Stimulated activated naive B cell treated with anti-CD40 and anti-IgM and Interleukin-4, amounts not matched to agents 10 μg/mL and 1 μg/mL and 100 μg/mL, for 72 hours (primary cell): Measurements from ENCODE around the gene PDCL3.

ENCODE experiments used
- ATAC-seq, 2 donors: fragments of 150-1000 bp; cut with Tn5 transposase; replicated peaks; 2 replicates each; pipeline ENCODE4 v1.10.0; 2021; ENCODE audit warnings: moderate library complexity in 1 of 2
- DNase-seq: peaks from one replicate; pipeline ENCODE4 v3.0.0; 2021
- H3K27ac Mint-ChIP-seq: one replicate; pipeline ENCODE4 v1.8.0; 2022; ENCODE audit warnings: mild to moderate bottlenecking, mixed read lengths
- H3K27me3 Mint-ChIP-seq, 2 donors: one replicate each; pipeline ENCODE4 v1.8.0; 2022; ENCODE audit warnings: mixed read lengths in 2 of 2
- H3K36me3 Mint-ChIP-seq, 2 donors: one replicate each; pipeline ENCODE4 v1.8.0; 2022; ENCODE audit warnings: mixed read lengths in 2 of 2, mild to moderate bottlenecking in 1 of 2
- H3K4me1 Mint-ChIP-seq, 2 donors: one replicate each; pipeline ENCODE4 v1.8.0; 2022; ENCODE audit warnings: mixed read lengths in 2 of 2, mild to moderate bottlenecking in 1 of 2
- H3K4me3 Mint-ChIP-seq, 2 donors: one replicate each; pipeline ENCODE4 v1.8.0; 2022; ENCODE audit warnings: mild to moderate bottlenecking in 2 of 2, mixed read lengths in 2 of 2, moderate library complexity in 1 of 2
- H3K9me3 Mint-ChIP-seq, 2 donors: one replicate each; pipeline ENCODE4 v1.8.0; 2022; ENCODE audit warnings: mixed read lengths in 2 of 2, mild to moderate bottlenecking in 1 of 2

PDCL3 gene

GRCh38 chr2:100542418-100542817, 20.4 kb upstream of the PDCL3 start:
- H3K4me1 Mint-ChIP-seq, result peaks cover 0 to 8% of the 10 kb centered on the region in 2 donors
- no peak for DNase-seq
- peaks cover 15 to 29% of the 10 kb centered on the region in 2 donors for H3K27me3 Mint-ChIP-seq
- no peak overlapping the region for H3K4me3 Mint-ChIP-seq
- H3K27ac Mint-ChIP-seq, result no peak overlapping the region
- no peak for ATAC-seq
- no peaks in the 10 kb centered on the region for H3K9me3 Mint-ChIP-seq
- H3K36me3 Mint-ChIP-seq, result no peaks in the 10 kb centered on the region

- Mint-ChIP-seq H3K27me3 (peaks cover 25 to 37% of the 10 kb centered on the region in 2 donors), H3K9me3 (no peaks in the 10 kb centered on the region), H3K4me1 (peaks cover 0 to 8% of the 10 kb centered on the region in 2 donors), H3K27ac (no peak overlapping the region), H3K4me3 (no peak overlapping the region), H3K36me3 (no peaks in the 10 kb centered on the region)
- no peak for ATAC-seq
- no peak for DNase-seq
Observed at GRCh38 chr2:100544911-100545596, 17.7 kb upstream of the PDCL3 start.

GRCh38 chr2:100546469-100546868, 16.3 kb upstream of the PDCL3 start:
- peaks cover 0 to 8% of the 10 kb centered on the region in 2 donors for H3K4me1 Mint-ChIP-seq
- no peak for DNase-seq
- H3K36me3 Mint-ChIP-seq, result no peaks in the 10 kb centered on the region
- no peak for ATAC-seq
- H3K4me3 Mint-ChIP-seq, result no peak overlapping the region
- H3K27ac Mint-ChIP-seq, result no peak overlapping the region
- no peaks in the 10 kb centered on the region for H3K9me3 Mint-ChIP-seq
- peaks cover 25 to 41% of the 10 kb centered on the region in 2 donors for H3K27me3 Mint-ChIP-seq

GRCh38 chr2:100548771-100549170, 14.0 kb upstream of the PDCL3 start:
- Mint-ChIP-seq H3K27ac (no peak overlapping the region), H3K4me1 (peaks cover 0 to 5% of the 10 kb centered on the region in 2 donors), H3K36me3 (no peaks in the 10 kb centered on the region), H3K27me3 (peaks cover 25 to 30% of the 10 kb centered on the region in 2 donors), H3K4me3 (no peak overlapping the region), H3K9me3 (no peaks in the 10 kb centered on the region)
- DNase-seq (no peak), ATAC-seq (no peak)

GRCh38 chr2:100551303-100551702, 11.5 kb upstream of the PDCL3 start:
- H3K36me3 Mint-ChIP-seq, result no peaks in the 10 kb centered on the region
- H3K27ac Mint-ChIP-seq, result no peak overlapping the region
- H3K27me3 Mint-ChIP-seq, result peaks cover 23 to 24% of the 10 kb centered on the region in 2 donors
- DNase-seq, result no peak
- H3K4me3 Mint-ChIP-seq, result no peak overlapping the region
- H3K9me3 Mint-ChIP-seq, result no peaks in the 10 kb centered on the region
- no peak for ATAC-seq
- peaks cover 0 to 8% of the 10 kb centered on the region in 2 donors for H3K4me1 Mint-ChIP-seq

GRCh38 chr2:100554798-100555407, 7.9 kb upstream of the PDCL3 start:
- no peaks in the 10 kb centered on the region for H3K9me3 Mint-ChIP-seq

GRCh38 chr2:100556746-100557145, 6.0 kb upstream of the PDCL3 start:
- H3K27ac Mint-ChIP-seq, result no peak overlapping the region
- no peak for DNase-seq
- no peaks in the 10 kb centered on the region for H3K9me3 Mint-ChIP-seq
- no peaks in the 10 kb centered on the region for H3K36me3 Mint-ChIP-seq
- H3K4me1 Mint-ChIP-seq, result peaks cover 2 to 9% of the 10 kb centered on the region in 2 donors
- H3K27me3 Mint-ChIP-seq, result no peaks in the 10 kb centered on the region
- H3K4me3 Mint-ChIP-seq, result no peak overlapping the region
- no peak for ATAC-seq

More at GRCh38 chr2:100554798-100555407, 7.9 kb upstream of the PDCL3 start:
- ATAC-seq, result no peak
- Mint-ChIP-seq H3K27me3 (peaks cover 0 to 4% of the 10 kb centered on the region in 2 donors), H3K4me1 (peaks cover 0 to 8% of the 10 kb centered on the region in 2 donors), H3K36me3 (no peaks in the 10 kb centered on the region), H3K4me3 (no peak overlapping the region), H3K27ac (no peak overlapping the region)
- DNase-seq, result no peak

GRCh38 chr2:100560216-100560830, 2.5 kb upstream of the PDCL3 start:
- no peak for DNase-seq
- Mint-ChIP-seq H3K27me3 (no peaks in the 10 kb centered on the region), H3K4me3 (no peak overlapping the region), H3K4me1 (peaks cover 6 to 21% of the 10 kb centered on the region in 2 donors), H3K27ac (no peak overlapping the region), H3K36me3 (peaks cover 1 to 3% of the 10 kb centered on the region in 2 donors), H3K9me3 (no peaks in the 10 kb centered on the region)
- ATAC-seq, result no peak

GRCh38 chr2:100561191-100561590, 1.6 kb upstream of the PDCL3 start:
- Mint-ChIP-seq H3K9me3 (no peaks in the 10 kb centered on the region), H3K27me3 (no peaks in the 10 kb centered on the region), H3K4me1 (peaks cover 9 to 22% of the 10 kb centered on the region in 2 donors), H3K4me3 (no peak overlapping the region), H3K36me3 (peaks cover 6 to 12% of the 10 kb centered on the region in 2 donors), H3K27ac (no peak overlapping the region)
- no peak for ATAC-seq
- no peak for DNase-seq

- H3K4me1 Mint-ChIP-seq, result peaks cover 13 to 39% of the 10 kb centered on the region in 2 donors
- H3K36me3 Mint-ChIP-seq, result peaks cover 22 to 34% of the 10 kb centered on the region in 2 donors
- H3K27me3 Mint-ChIP-seq, result no peaks in the 10 kb centered on the region
- peak overlapping the region; percentile 99 for H3K27ac Mint-ChIP-seq
- ATAC-seq (peak; percentile 3 to 8), DNase-seq (no peak)
- H3K4me3 Mint-ChIP-seq, result peak overlapping the region; percentile 97 to 98
- H3K9me3 Mint-ChIP-seq, result no peaks in the 10 kb centered on the region
Observed at GRCh38 chr2:100563407-100564247, 834 bp downstream of the PDCL3 start.

GRCh38 chr2:100568989-100569388, 6.2 kb downstream of the PDCL3 start:
- H3K4me1 Mint-ChIP-seq, result peaks cover 10 to 30% of the 10 kb centered on the region in 2 donors
- peak overlapping the region; percentile 65 for H3K27ac Mint-ChIP-seq
- H3K36me3 Mint-ChIP-seq, result peaks cover 45 to 63% of the 10 kb centered on the region in 2 donors
- H3K27me3 Mint-ChIP-seq, result no peaks in the 10 kb centered on the region
- H3K9me3 Mint-ChIP-seq, result no peaks in the 10 kb centered on the region
- no peak for ATAC-seq
- no peak for DNase-seq
- H3K4me3 Mint-ChIP-seq, result no peak overlapping the region

GRCh38 chr2:100571668-100572067, 8.9 kb downstream of the PDCL3 start:
- Mint-ChIP-seq H3K27me3 (no peaks in the 10 kb centered on the region), H3K27ac (no peak overlapping the region), H3K36me3 (peaks cover 52 to 67% of the 10 kb centered on the region in 2 donors), H3K4me1 (peaks cover 2 to 17% of the 10 kb centered on the region in 2 donors), H3K9me3 (no peaks in the 10 kb centered on the region), H3K4me3 (no peak overlapping the region)
- ATAC-seq, result no peak
- no peak for DNase-seq

GRCh38 chr2:100577777-100578176, 15.0 kb downstream of the PDCL3 start:
- H3K36me3 Mint-ChIP-seq, result peaks cover 25 to 45% of the 10 kb centered on the region in 2 donors
- H3K4me1 Mint-ChIP-seq, result peaks cover 11 to 19% of the 10 kb centered on the region in 2 donors
- no peaks in the 10 kb centered on the region for H3K9me3 Mint-ChIP-seq
- no peak overlapping the region for H3K4me3 Mint-ChIP-seq
- ATAC-seq, result no peak
- DNase-seq, result no peak
- H3K27me3 Mint-ChIP-seq, result no peaks in the 10 kb centered on the region
- no peak overlapping the region for H3K27ac Mint-ChIP-seq
